ENCODE data around the gene VASP. TPM values are rescaled to one million over a fixed set of nuclear protein-coding genes. Genes with fewer than 3 reads are reported as not detected.

VASP gene
- total and polyA plus RNA-seq, 9 of the 15 experiments (the other 6 are each of a cell fraction or from before 2014, with no cell fraction given): 16.7 to 261 (median 112) TPM

GRCh38 chr19:45514376-45515051, 7.2 kb downstream of the VASP start (continued):
- TF ChIP-seq, protein P1, sequence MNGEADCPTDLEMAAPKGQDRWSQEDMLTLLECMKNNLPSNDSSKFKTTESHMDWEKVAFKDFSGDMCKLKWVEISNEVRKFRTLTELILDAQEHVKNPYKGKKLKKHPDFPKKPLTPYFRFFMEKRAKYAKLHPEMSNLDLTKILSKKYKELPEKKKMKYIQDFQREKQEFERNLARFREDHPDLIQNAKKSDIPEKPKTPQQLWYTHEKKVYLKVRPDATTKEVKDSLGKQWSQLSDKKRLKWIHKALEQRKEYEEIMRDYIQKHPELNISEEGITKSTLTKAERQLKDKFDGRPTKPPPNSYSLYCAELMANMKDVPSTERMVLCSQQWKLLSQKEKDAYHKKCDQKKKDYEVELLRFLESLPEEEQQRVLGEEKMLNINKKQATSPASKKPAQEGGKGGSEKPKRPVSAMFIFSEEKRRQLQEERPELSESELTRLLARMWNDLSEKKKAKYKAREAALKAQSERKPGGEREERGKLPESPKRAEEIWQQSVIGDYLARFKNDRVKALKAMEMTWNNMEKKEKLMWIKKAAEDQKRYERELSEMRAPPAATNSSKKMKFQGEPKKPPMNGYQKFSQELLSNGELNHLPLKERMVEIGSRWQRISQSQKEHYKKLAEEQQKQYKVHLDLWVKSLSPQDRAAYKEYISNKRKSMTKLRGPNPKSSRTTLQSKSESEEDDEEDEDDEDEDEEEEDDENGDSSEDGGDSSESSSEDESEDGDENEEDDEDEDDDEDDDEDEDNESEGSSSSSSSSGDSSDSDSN (IDR thresholded peaks at IDR 0.05; ENCODE audit: borderline replicate concordance in 1 of 2, low read depth in 2 of 2, low read length in 2 of 2): no peak
- TF ChIP-seq HMGN3 (IDR thresholded peaks at IDR 0.05; ENCODE audit: borderline replicate concordance, extremely low read depth, insufficient read length, low read depth, low read length) (no peak), CHD2 (IDR thresholded peaks at IDR 0.05; ENCODE audit: low read depth, low read length) (no peak), ETV1 (tag; conservative IDR thresholded peaks at IDR 0.05; ENCODE audit: low read depth) (no peak), SIN3A (IDR thresholded peaks at IDR 0.05; ENCODE audit: borderline replicate concordance in 2 of 2, control insufficient read depth in 1 of 2, low read depth in 2 of 2, low read length in 2 of 2) (no peak), CEBPZ (IDR thresholded peaks at IDR 0.05; ENCODE audit: borderline replicate concordance, low read depth, low read length) (no peak), ZNF589 (CRISPR knock-in tag; IDR thresholded peaks at IDR 0.05; ENCODE audit: low read depth) (no peak), HSF4 (CRISPR knock-in tag; IDR thresholded peaks at IDR 0.05; ENCODE audit: borderline replicate concordance) (no peak), ELK1 (CRISPR knock-in tag; IDR thresholded peaks at IDR 0.05) (no peak), MIER1 (IDR thresholded peaks at IDR 0.05; ENCODE audit: low read depth) (no peak)
- TF ChIP-seq, protein P2, sequence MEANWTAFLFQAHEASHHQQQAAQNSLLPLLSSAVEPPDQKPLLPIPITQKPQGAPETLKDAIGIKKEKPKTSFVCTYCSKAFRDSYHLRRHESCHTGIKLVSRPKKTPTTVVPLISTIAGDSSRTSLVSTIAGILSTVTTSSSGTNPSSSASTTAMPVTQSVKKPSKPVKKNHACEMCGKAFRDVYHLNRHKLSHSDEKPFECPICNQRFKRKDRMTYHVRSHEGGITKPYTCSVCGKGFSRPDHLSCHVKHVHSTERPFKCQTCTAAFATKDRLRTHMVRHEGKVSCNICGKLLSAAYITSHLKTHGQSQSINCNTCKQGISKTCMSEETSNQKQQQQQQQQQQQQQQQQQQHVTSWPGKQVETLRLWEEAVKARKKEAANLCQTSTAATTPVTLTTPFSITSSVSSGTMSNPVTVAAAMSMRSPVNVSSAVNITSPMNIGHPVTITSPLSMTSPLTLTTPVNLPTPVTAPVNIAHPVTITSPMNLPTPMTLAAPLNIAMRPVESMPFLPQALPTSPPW (CRISPR knock-in tag; IDR thresholded peaks at IDR 0.05): no peak
- TF ChIP-seq, protein P3, sequence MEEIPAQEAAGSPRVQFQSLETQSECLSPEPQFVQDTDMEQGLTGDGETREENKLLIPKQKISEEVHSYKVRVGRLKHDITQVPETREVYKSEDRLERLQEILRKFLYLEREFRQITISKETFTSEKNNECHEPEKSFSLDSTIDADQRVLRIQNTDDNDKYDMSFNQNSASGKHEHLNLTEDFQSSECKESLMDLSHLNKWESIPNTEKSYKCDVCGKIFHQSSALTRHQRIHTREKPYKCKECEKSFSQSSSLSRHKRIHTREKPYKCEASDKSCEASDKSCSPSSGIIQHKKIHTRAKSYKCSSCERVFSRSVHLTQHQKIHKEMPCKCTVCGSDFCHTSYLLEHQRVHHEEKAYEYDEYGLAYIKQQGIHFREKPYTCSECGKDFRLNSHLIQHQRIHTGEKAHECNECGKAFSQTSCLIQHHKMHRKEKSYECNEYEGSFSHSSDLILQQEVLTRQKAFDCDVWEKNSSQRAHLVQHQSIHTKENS (CRISPR knock-in tag; IDR thresholded peaks at IDR 0.05): no peak

All from K562 (cell line).